Left lung (tissue), 10 donors: Measurements from ENCODE around the gene HNRNPM. TPM values are rescaled to one million over a fixed set of nuclear protein-coding genes. Genes with fewer than 3 reads are reported as not detected.
A peak's percentile ranks its signal among the peaks of the same experiment; 100 is the strongest.

Source experiments
- ATAC-seq: fragments of 200-7000 bp; cut with Tn5 transposase; one replicate; pipeline ENCODE4 v1.9.1; 2020; ENCODE audit warnings: moderate library complexity
- DNase-seq, 4 donors: peaks; one replicate each; pipeline ENCODE4 v3.0.0-alpha.2; 2013 to 2020
- H3K27ac ChIP-seq, 2 donors: fragments of 200-600 bp; sonication (generic) in 1 of 2; one replicate each; pipeline versions ENCODE4 v1.5.0 to v1.8.0; 2020 to 2021
- H3K27me3 ChIP-seq, 2 donors: fragments of 200-600 bp; sonication (generic) in 1 of 2; one replicate each; pipeline versions ENCODE4 v1.5.0 to v1.8.0; 2020 to 2021
- H3K36me3 ChIP-seq, 2 donors: fragments of 200-600 bp; sonication (generic) in 1 of 2; one replicate each; pipeline versions ENCODE4 v1.5.0 to v1.8.0; 2020 to 2021
- H3K4me1 ChIP-seq, 2 donors: fragments of 200-600 bp; one replicate each; pipeline ENCODE4 v1.8.0; 2021
- H3K4me3 ChIP-seq, 2 donors: fragments of 200-600 bp; sonication (generic) in 1 of 2; one replicate each; pipeline versions ENCODE4 v1.5.0 to v1.8.0; 2020 to 2021; ENCODE audit warnings: mild to moderate bottlenecking in 1 of 2
- H3K9me3 ChIP-seq, 2 donors: fragments of 200-600 bp; sonication (generic) in 1 of 2; one replicate each; pipeline versions ENCODE4 v1.5.0 to v1.8.0; 2020 to 2021
- CTCF ChIP-seq, 2 donors: fragments of 200-600 bp; sonication (generic) in 1 of 2; IDR thresholded peaks; one replicate each; pipeline versions ENCODE4 v1.5.0 to v1.8.0; 2021; ENCODE audit warnings: antibody characterized with exemption in 2 of 2
- intact Hi-C, 2 donors: fragments of 100-400 bp; cut with DNase I; formaldehyde crosslinking; loops; one replicate each; pipeline versions ENCODE4 v1.11.2 to v1.14.2; 2022
- polyA plus RNA-seq, 6 donors: library from polyadenylated mRNA; unstranded; fragments of 120-200 nt; gene quantifications; one replicate each; pipeline ENCODE4 v1.2.1, GENCODE V29; 2013; ENCODE audit not compliant: insufficient read length in 6 of 6
- total RNA-seq, 2 donors: library from RNA; stranded (reverse); fragmentation: NEBNext Ultra II Directional; extraction: Animal tissue kit (Norgen Biotek cat#: 25700); gene quantifications; one replicate each; pipeline ENCODE4 v1.2.1, GENCODE V29; 2021
- donor health status: DM: no; HTN: yes; CAD: no.
- donor health status: DM: no; HTN: no; CAD: no.

HNRNPM gene
- total and polyA plus RNA-seq, 8 donors = 121 to 382 (median 335) TPM

- no peaks in the 10 kb centered on the region for H3K27me3 ChIP-seq
- peak overlapping the region; percentile 82 to 94 for H3K27ac ChIP-seq
- H3K9me3 ChIP-seq = no peaks in the 10 kb centered on the region
- H3K36me3 ChIP-seq = peaks cover 0 to 100% of the 10 kb centered on the region in 2 donors
- no peaks in the 10 kb centered on the region for H3K4me1 ChIP-seq
- TF ChIP-seq CTCF (IDR thresholded peaks at IDR 0.05) = no peak
- DNase-seq (peak; percentile 87 to 94 (median 92)), ATAC-seq (peak; percentile 79)
- peak overlapping the region; percentile 63 to 80 for H3K4me3 ChIP-seq
- intact Hi-C loops = no loop called here
Measured at GRCh38 chr19:8526345-8527091, 81.7 kb downstream of the HNRNPM start.

DNA sequence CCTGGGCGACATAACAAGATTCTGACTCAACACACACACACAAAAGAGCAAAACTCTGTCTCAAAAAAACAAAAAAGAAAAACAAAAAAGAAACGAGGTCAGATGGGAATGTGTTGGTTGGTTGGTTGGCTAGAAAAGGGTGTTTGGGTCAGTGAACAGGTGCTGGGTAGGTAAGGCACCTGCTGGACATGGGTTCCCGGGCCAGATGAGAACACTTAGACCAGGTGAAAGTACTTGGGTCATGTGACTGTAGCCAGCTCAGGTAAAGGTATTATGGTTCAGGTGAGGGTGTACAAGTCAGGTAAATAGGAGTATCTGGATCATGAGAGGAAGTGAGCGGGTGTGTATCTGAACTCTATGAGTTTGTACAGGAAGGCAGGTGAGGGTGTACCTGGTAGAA lies 83.7 kb downstream of the HNRNPM start:
- Histone ChIP-seq H3K4me3 (no peak overlapping the region), H3K27ac (no peak overlapping the region), H3K4me1 (no peaks in the 10 kb centered on the region), H3K27me3 (no peaks in the 10 kb centered on the region), H3K36me3 (peaks cover 0 to 98% of the 10 kb centered on the region in 2 donors), H3K9me3 (no peaks in the 10 kb centered on the region)
- no peak for TF ChIP-seq CTCF (IDR thresholded peaks at IDR 0.05)
- ATAC-seq (no peak), DNase-seq (no peak)
- intact Hi-C loops = no loop called here

DNA sequence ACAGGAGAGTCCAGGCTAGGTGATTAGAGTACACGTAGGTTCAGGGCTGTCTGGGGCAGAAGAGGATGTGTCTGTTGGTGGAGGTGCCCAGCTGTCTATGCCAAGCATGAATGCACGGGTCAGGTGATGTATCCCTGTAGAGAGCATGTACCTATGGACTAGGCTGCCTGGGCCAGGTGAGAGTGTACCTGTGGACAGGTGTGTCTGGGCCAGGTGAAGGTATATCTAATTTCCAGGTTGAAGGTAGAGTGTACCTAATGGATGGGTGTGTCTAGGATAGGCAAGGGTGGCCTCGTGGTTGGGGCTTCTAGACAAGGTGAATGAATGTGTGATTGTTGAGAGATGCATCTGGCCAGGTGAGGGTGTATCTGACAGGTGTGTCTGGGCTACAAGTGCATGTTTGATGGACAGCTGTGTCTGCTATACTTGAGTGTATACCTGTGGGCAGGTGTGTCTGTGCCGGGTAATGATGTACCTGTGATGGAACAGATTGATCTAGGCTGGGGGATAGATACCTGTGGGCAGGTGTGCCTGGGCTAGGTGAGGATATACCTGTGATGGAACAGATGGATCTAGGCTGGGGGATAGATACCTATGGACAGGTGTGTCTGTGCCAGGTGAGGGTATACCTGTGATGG lies 84.7 kb downstream of the HNRNPM start:
- Histone ChIP-seq H3K27ac (no peak overlapping the region), H3K27me3 (no peaks in the 10 kb centered on the region), H3K36me3 (peaks cover 0 to 97% of the 10 kb centered on the region in 2 donors), H3K4me1 (no peaks in the 10 kb centered on the region), H3K4me3 (no peak overlapping the region), H3K9me3 (no peaks in the 10 kb centered on the region)
- no peak for TF ChIP-seq CTCF (IDR thresholded peaks at IDR 0.05)
- intact Hi-C loops = no loop called here
- DNase-seq (no peak), ATAC-seq (no peak)

- no peak for TF ChIP-seq CTCF (IDR thresholded peaks at IDR 0.05)
Measured at GRCh38 chr19:8530061-8530679, 85.4 kb downstream of the HNRNPM start.

GRCh38 chr19:8531470-8531869 lies 86.7 kb downstream of the HNRNPM start:
- Histone ChIP-seq H3K4me3 (no peak overlapping the region), H3K36me3 (peaks cover 0 to 97% of the 10 kb centered on the region in 2 donors), H3K27me3 (no peaks in the 10 kb centered on the region), H3K4me1 (no peaks in the 10 kb centered on the region), H3K9me3 (no peaks in the 10 kb centered on the region), H3K27ac (no peak overlapping the region)
- intact Hi-C loops = no loop called here
- ATAC-seq (no peak), DNase-seq (no peak)
- no peak for TF ChIP-seq CTCF (IDR thresholded peaks at IDR 0.05)

More at GRCh38 chr19:8530061-8530679, 85.4 kb downstream of the HNRNPM start:
- Histone ChIP-seq H3K36me3 (peaks cover 0 to 97% of the 10 kb centered on the region in 2 donors), H3K9me3 (no peaks in the 10 kb centered on the region), H3K4me1 (no peaks in the 10 kb centered on the region), H3K27ac (no peak overlapping the region), H3K4me3 (no peak overlapping the region), H3K27me3 (no peaks in the 10 kb centered on the region)
- ATAC-seq (no peak), DNase-seq (peak in 1 of 4 donors; percentile 76)
- intact Hi-C loops = no loop called here
